ENCODE measurements around the gene LHX1.

DNA sequence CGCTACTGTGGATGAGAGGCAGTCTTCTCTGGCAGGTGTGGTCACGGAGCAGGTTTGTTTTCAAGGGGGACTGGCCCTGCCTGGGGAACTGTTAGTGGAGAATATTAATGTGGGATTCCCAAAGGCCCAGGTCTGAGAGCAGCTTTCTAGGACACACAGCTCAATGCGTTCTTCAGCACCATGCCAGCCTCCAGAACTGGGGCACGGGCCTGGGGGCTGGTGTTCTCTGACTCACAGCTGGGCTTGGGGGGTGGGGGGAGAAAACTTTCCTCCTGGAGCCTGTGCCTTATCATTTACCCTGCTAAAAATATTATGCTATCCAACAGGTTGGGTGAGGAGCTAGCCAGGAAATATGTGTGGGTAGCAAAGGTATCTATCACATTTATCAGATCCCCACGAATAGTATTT lies 13.5 kb upstream of the LHX1 start:
- TF ChIP-seq POLR2AphosphoS5 (IDR thresholded peaks at IDR 0.05) (no peak), POLR2A (IDR thresholded peaks at IDR 0.05) (no peak)
